GM19452 (cell line): ENCODE measurements around the gene NOS1AP.
"Not testable (repeated sequence)": the region's sequence is repeated elsewhere in the genome, so short reads cannot be mapped to it uniquely, and the experiment has no call there.

ENCODE experiments used
- ATAC-seq: cut with Tn5 transposase; IDR thresholded peaks from one replicate; pipeline ENCODE4 v1.9.1; 2021; ENCODE audit not compliant: unreplicated experiment

Gene NOS1AP

GRCh38 chr1:162056579-162056978 is 12.9 kb upstream of the NOS1AP start:
- ATAC-seq: no peak

- ATAC-seq: no peak
Observed at GRCh38 chr1:162059721-162060120, 9.8 kb upstream of the NOS1AP start.

GRCh38 chr1:162060314-162060713 is 9.2 kb upstream of the NOS1AP start:
- no peak for ATAC-seq

DNA sequence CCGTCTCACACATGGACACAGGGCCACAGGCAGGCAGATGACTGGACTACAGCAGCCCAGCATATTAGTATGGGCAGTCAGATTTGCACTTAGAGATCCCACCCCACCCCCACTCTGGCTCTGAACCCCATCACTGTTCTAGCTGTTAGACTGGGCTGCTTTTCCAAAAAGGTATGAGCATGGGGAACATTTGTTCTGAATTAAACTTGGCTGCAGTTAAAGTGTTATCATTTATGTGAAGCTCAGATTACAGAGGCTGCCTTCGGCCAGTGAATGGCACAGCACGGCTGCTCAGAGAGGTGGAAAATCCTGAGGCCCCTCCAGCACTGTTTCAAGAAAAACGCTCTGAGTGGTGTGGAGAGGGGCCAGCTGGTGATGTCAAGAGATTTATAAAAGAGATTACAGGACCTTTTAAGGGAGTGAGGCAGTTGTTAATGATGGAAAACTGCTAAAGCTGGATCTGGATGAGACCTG is 6.9 kb upstream of the NOS1AP start:
- ATAC-seq: no peak

DNA sequence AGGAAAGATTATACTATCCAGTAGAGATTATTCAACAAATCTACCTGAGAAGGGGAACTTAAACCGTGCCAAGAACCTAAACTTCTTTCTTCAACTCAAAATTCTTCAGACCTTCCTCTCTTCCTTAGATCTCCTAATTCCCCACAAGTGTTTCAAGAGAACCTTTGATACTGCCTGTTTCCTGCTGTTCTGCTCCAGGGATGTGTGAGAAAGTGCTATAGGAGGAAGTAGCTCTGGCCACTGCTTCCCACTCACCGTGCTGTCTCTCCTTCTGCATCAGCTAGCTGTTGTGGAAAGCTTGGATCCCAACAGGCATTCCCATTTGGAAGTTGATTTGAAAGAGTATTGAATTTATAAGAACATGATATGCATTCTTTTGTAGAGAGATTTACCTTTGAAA is 4.5 kb upstream of the NOS1AP start:
- no peak for ATAC-seq

DNA sequence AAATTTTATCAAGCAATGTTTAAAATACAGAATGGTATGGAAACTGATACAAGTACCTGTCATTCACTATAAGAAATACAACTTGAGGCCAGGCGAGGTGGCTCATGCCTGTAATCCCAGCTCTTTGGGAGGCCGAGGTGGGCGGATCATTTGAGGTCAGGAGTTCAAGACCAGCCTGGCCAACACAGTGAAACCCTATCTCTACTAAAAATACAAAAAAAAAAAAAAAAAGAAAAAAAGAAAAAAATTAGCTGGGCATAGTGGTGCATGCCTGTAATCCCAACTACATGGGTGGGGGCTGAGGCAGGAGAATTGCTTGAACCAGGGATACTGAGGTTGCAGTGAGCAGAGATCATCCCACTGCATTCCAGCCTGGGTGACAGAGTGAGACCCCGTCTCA is 2.7 kb upstream of the NOS1AP start:
- ATAC-seq: not testable (repeated sequence)

DNA sequence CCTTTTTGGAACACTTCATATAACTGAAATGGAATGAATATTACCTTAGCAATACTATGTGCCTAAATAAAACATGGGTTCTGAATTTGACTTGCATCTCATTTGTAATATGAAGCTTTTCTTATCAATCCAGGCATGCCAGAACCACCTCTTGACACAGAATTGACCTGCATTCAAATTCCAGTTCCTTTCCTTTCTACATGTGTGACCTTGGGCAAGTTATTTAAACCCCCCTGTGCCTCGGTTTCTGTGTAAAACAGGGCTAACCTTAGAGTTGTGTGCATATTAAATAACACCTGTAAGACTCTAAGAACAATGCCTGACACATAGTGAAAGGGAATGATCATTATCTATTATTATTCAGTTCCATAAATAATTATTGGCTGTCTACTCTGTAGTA is 2.0 kb upstream of the NOS1AP start:
- no peak for ATAC-seq

GRCh38 chr1:162068301-162068700 is 1.2 kb upstream of the NOS1AP start:
- no peak for ATAC-seq

GRCh38 chr1:162070094-162070748 is 730 bp downstream of the NOS1AP start:
- no peak for ATAC-seq

DNA sequence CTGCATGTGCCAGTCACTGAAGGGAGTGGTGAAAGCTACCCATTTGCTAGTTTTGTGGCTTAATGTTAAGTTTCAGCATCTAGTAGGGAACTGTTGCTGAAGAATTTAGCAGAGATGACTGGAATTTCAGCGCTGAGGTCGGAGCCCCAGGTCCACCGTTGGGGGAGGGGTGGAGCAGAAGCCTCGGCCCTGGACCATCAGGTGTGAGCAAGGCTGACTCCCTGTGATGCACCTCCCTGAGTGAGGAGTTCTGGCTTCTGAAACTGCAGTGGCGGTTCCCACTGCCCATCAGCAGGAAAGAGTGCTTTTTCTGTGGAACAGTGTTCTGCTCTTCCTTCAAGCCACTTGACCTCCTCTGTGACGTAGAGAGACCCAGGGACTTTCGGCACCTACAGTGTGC is 1.3 kb downstream of the NOS1AP start:
- no peak for ATAC-seq

GRCh38 chr1:162072740-162073139 is 3.2 kb downstream of the NOS1AP start:
- ATAC-seq: no peak

GRCh38 chr1:162074276-162075005 is 5.0 kb downstream of the NOS1AP start:
- ATAC-seq: no peak

DNA sequence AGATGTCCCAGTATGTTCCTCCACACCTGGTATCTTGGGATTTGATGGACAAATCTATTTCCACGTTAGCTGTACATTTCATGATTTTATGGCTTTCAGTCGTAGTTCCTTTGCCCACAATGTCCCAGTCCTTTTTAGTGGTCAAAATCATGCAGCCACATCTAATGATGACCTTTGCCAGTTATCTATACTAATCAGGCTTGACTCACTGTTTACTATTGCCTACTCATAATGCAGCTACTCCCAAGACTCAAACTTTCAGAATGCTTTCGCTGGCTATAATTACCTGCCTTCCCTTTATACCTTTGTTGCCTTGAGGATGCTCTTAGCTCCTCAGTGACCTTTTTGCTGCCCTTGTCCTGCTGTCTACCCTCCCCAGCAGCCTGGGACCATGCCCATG is 6.4 kb downstream of the NOS1AP start:
- ATAC-seq: no peak

DNA sequence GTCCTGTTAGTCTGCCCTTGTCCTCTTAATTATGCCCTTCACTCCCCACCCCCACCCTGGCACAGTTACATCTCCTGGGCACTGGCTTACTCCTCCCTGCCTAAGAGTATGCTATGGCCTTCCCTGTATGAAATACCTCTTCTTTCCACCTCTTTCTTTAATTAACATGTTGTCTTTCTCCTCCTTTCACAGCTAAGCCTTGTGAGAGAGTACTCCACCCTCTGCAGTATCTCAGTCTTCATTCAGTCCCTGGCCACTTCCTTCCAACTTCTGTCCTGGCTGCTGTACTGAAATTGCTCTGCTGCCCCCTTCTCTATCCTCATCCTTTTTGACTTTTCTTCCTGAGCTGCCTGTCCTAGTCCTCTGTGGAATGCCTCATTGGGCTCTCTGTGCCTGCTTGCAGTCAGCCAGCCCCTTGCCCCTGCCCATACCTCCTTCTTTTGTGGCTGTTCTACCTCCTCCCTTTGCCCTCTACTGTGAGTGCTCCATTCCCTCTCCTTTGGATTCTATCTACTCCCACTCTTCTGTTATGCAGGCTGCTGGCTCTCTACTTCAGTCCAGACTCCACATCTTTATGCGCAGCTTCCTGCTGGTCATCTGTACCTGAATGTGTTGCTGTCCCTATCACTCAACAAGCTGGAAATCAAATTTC is 8.3 kb downstream of the NOS1AP start:
- ATAC-seq: no peak

GRCh38 chr1:162079030-162079429 is 9.5 kb downstream of the NOS1AP start:
- ATAC-seq: no peak

GRCh38 chr1:162080472-162081015 is 11.1 kb downstream of the NOS1AP start:
- ATAC-seq: no peak

DNA sequence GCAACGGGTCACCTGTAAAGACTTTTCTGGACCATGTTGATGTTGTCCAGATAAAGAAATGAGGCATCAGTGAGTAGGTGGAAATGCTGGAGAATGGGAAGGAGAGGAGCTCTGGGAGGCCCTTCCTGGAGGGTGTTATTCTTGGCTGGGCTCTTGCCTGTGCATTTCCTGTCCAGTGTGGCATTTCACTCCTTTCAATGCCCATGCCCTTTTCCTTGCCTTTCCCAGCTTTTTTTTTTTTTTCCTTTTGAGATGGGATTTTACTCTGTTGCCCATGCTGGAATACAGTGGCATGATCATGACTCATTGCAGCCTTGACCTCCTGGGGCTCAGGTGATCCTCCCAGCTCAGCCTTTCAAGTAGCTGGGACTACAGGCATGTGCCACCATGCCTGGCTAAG is 11.8 kb downstream of the NOS1AP start:
- ATAC-seq: no peak

DNA sequence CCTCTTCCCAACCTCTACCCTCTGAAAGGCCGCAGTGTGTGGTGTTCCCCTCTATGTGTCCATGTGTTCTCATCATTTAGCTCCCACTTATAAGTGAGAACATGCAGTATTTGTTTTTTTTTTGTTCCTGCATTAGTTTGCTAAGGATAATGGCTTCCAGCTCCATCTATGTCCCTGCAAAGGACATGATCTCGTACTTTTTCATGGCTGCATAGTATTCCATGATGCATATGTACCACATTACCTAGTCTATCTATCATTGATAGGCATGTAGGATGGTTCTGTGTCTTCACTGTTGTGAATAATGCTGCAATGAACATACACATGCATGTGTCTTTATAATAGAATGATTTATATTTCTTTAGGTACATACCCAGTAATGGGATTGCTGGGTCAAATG is 12.6 kb downstream of the NOS1AP start:
- not testable (repeated sequence) for ATAC-seq

DNA sequence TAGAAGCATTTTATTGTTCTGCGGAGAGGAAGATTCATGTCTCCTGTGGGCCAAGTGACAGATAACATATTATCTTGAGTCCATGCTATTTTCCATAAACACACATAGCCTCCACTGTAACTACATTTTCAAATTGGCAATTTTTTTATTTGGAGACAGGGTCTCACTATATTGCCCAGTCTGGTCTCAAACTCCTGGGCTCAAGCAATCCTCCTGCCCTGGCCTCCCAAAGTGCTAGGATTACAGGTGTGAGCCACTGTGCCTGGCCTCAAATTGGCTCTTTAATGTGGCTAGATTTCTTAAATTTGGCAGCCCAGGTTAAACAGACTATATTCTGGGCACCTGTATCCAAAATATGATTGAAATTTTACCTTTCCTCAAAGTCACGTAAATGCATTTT is 13.8 kb downstream of the NOS1AP start:
- no peak for ATAC-seq

- no peak for ATAC-seq
Observed at GRCh38 chr1:162085991-162086390, 16.5 kb downstream of the NOS1AP start.

DNA sequence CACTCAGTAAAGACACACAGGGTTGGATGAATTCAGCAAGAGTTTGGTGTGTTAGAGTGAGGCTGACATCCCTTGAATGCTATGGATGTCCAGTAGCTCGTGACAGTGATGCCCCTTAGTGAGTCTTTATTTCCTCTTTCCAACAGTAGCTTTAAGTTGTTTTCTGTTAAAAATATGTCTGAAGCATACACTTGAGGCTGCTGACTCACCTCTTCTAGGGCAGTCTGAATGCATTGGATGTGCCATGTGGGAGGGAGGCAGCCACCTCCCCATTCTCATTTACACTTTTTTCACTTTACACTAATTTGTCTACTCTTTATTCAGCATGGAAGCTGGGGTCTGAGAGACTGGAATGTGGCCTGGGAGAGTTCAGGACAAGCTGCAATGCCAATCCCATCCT is 17.6 kb downstream of the NOS1AP start:
- ATAC-seq: no peak

- ATAC-seq: no peak
Observed at GRCh38 chr1:162087574-162087973, 18.1 kb downstream of the NOS1AP start.
